Fibroblast of mammary gland (primary cell): ENCODE measurements around the gene DDIT4.
"Not testable (repeated sequence)": the region's sequence is repeated elsewhere in the genome, so short reads cannot be mapped to it uniquely, and the experiment has no call there.

Experiments used
- DNase-seq: peaks from one replicate; pipeline ENCODE4 v3.0.0-alpha.2; 2010; ENCODE audit warnings: low read depth
- H3K4me3 ChIP-seq: 2 replicates; pipeline ENCODE4 v1.5.1; 2011; ENCODE audit warnings: low read depth, mild to moderate bottlenecking, low read length, moderate library complexity; ENCODE audit not compliant: control insufficient read depth
- CTCF ChIP-seq: conservative IDR thresholded peaks from 2 replicates; pipeline ENCODE4 v1.5.1; 2011; ENCODE audit warnings: low read depth, low read length, inconsistent platforms; ENCODE audit not compliant: control insufficient read depth, insufficient read depth

DDIT4 gene

GRCh38 chr10:72283131-72283530, 9.4 kb downstream of the DDIT4 start:
- TF ChIP-seq CTCF, result no peak
- H3K4me3 ChIP-seq, result no peak overlapping the region
- no peak for DNase-seq

GRCh38 chr10:72285972-72286521, 12.3 kb downstream of the DDIT4 start:
- no peak for DNase-seq
- TF ChIP-seq CTCF, result no peak
- H3K4me3 ChIP-seq, result no peak overlapping the region

GRCh38 chr10:72291019-72291532, 17.4 kb downstream of the DDIT4 start:
- TF ChIP-seq CTCF, result no peak
- DNase-seq, result no peak
- no peak overlapping the region for H3K4me3 ChIP-seq

- no peak overlapping the region for H3K4me3 ChIP-seq
- TF ChIP-seq CTCF, result no peak
- peak; percentile 64 for DNase-seq
Observed at GRCh38 chr10:72292223-72292691, 18.5 kb downstream of the DDIT4 start.

GRCh38 chr10:72295330-72295910, 21.7 kb downstream of the DDIT4 start:
- DNase-seq, result no peak
- no peak for TF ChIP-seq CTCF
- no peak overlapping the region for H3K4me3 ChIP-seq

GRCh38 chr10:72296829-72297280, 23.1 kb downstream of the DDIT4 start:
- DNase-seq, result not testable (repeated sequence)
- H3K4me3 ChIP-seq, result peak overlapping the region; percentile 12

GRCh38 chr10:72297281-72297804, 23.6 kb downstream of the DDIT4 start:
- H3K4me3 ChIP-seq, result peak overlapping the region; percentile 50
- TF ChIP-seq CTCF, result no peak
- DNase-seq, result peak; percentile 98
